ENCODE measurements around the gene CPLX3.
A peak's percentile ranks its signal among the peaks of the same experiment; 100 is the strongest.

CPLX3 gene

DNA sequence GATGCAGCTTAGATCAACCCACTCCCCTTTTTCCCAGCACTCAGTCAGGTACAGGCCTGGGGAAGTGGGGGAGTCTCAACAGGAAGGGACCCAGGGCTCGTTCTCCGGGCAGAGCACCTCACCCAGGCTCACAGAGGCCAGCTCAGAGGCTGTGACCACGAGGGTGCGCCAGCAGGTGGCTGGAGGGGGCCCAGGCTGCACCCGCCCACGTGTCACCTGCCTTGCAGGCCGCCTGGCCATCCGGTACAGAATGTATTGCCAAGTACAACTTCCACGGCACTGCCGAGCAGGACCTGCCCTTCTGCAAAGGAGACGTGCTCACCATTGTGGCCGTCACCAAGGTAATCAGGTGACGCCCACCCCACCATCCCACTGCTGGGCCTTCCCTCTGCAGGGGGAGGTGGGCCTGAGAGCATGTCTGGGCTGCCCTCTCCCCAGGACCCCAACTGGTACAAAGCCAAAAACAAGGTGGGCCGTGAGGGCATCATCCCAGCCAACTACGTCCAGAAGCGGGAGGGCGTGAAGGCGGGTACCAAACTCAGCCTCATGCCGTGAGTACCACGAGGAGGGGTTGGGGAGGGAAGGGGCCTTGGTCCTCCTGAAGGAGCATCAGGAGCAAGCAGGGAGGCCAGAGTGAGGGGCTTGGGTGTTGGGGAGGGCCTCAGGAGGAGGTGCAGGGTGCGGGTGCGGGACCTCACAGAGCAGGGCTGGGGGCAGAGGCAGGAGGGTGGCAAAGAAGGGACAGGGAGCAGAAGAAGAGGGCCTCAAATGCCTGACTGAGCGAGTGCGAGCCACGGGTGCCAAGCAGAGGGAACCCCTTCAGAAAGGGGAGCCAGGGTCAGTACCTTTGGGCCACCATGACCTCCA is 27.8 kb upstream of the CPLX3 start:
- TF ChIP-seq, protein P1, sequence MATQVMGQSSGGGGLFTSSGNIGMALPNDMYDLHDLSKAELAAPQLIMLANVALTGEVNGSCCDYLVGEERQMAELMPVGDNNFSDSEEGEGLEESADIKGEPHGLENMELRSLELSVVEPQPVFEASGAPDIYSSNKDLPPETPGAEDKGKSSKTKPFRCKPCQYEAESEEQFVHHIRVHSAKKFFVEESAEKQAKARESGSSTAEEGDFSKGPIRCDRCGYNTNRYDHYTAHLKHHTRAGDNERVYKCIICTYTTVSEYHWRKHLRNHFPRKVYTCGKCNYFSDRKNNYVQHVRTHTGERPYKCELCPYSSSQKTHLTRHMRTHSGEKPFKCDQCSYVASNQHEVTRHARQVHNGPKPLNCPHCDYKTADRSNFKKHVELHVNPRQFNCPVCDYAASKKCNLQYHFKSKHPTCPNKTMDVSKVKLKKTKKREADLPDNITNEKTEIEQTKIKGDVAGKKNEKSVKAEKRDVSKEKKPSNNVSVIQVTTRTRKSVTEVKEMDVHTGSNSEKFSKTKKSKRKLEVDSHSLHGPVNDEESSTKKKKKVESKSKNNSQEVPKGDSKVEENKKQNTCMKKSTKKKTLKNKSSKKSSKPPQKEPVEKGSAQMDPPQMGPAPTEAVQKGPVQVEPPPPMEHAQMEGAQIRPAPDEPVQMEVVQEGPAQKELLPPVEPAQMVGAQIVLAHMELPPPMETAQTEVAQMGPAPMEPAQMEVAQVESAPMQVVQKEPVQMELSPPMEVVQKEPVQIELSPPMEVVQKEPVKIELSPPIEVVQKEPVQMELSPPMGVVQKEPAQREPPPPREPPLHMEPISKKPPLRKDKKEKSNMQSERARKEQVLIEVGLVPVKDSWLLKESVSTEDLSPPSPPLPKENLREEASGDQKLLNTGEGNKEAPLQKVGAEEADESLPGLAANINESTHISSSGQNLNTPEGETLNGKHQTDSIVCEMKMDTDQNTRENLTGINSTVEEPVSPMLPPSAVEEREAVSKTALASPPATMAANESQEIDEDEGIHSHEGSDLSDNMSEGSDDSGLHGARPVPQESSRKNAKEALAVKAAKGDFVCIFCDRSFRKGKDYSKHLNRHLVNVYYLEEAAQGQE (IDR thresholded peaks at IDR 0.05; ENCODE audit: insufficient read depth in 1 of 2, low read depth in 2 of 2, low read length in 2 of 2), result no peak
- TF ChIP-seq SIN3A (IDR thresholded peaks at IDR 0.05; ENCODE audit: borderline replicate concordance, insufficient read depth, low read length) (no peak), FOXP2 (optimal IDR thresholded peaks at IDR 0.05; ENCODE audit: borderline replicate concordance, extremely low read depth, extremely low read length, insufficient read depth) (no peak), TAF1 (IDR thresholded peaks at IDR 0.05; ENCODE audit: borderline replicate concordance, insufficient read depth, low read length) (no peak), POLR2AphosphoS5 (IDR thresholded peaks at IDR 0.05; ENCODE audit: low read depth, low read length) (no peak)

DNA sequence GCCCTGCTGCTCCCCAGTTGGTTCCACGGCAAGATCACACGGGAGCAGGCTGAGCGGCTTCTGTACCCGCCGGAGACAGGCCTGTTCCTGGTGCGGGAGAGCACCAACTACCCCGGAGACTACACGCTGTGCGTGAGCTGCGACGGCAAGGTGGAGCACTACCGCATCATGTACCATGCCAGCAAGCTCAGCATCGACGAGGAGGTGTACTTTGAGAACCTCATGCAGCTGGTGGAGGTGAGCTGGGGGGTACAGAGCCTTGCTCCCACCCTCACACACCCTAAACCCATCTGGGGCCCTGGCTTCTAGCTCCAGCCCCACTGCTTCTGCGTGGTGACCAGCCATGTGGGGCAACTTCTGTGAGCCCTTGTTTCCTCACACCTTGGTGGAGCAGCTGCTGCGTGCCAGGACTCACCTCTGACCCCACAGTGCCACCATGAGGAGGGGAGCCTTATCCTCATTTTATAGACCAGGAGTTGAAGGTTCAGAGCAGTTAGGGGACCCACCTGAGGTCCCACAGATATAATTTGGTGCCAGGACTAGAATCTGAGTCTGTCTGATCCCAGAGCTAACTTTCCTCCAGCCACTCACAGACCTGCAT is 27.1 kb upstream of the CPLX3 start:
- TF ChIP-seq TAF1 (IDR thresholded peaks at IDR 0.05; ENCODE audit: borderline replicate concordance, insufficient read depth, low read length), result no peak
- TF ChIP-seq FOXP2 (optimal IDR thresholded peaks at IDR 0.05; ENCODE audit: borderline replicate concordance, extremely low read depth, extremely low read length, insufficient read depth), result no peak
- TF ChIP-seq, protein P1 (IDR thresholded peaks at IDR 0.05; ENCODE audit: insufficient read depth in 1 of 2, low read depth in 2 of 2, low read length in 2 of 2), result no peak
- no peak for TF ChIP-seq POLR2AphosphoS5 (IDR thresholded peaks at IDR 0.05; ENCODE audit: low read depth, low read length)
- TF ChIP-seq SIN3A (IDR thresholded peaks at IDR 0.05; ENCODE audit: borderline replicate concordance, insufficient read depth, low read length), result no peak

DNA sequence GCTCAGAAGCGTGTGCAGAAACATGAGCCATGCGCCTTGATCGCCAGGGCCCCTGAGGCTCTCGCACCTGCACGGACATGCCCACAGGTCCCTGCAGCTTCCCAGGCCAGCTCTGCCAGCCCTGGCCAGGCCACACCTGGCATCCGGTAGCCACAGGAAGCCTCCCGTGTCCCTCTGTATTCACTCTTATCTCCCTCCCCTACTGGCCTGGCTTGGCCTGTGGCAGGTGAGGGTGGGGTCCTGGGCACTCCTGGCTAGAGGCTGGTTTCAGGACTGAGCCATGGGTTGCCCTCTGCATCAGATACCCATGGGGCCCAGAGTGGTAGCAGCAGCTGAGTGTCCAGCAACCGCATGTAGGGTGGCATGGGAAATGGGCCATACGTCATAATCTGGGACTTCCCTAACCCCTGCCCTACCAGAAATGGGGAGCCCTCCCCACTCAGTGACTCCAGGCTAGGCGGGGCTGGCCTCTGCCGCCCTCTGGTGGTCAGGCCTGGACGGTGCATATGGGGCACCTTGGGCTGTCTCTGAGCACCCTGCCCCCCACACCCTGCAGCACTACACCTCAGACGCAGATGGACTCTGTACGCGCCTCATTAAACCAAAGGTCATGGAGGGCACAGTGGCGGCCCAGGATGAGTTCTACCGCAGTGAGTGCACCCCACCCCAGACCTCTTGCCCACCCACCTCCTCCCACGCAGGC is 26.4 kb upstream of the CPLX3 start:
- TF ChIP-seq FOXP2 (optimal IDR thresholded peaks at IDR 0.05; ENCODE audit: borderline replicate concordance, extremely low read depth, extremely low read length, insufficient read depth) (peak; percentile 78), POLR2AphosphoS5 (IDR thresholded peaks at IDR 0.05; ENCODE audit: low read depth, low read length) (no peak)

DNA sequence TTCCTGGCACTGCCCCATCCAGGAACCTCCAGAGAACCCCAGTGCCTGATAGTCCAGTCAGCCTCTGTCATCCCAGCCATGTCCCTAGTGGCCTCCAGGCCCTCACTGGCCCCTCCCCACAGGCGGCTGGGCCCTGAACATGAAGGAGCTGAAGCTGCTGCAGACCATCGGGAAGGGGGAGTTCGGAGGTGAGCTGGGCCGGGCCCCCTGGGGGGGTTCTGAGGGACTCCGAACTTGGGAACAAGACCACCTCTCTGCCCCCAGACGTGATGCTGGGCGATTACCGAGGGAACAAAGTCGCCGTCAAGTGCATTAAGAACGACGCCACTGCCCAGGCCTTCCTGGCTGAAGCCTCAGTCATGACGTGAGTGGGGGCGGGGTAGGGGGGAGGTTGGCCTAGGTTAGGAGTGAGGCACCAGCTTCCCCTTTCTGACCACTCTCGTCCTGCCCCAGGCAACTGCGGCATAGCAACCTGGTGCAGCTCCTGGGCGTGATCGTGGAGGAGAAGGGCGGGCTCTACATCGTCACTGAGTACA is 25.8 kb upstream of the CPLX3 start:
- TF ChIP-seq FOXP2 (optimal IDR thresholded peaks at IDR 0.05; ENCODE audit: borderline replicate concordance, extremely low read depth, extremely low read length, insufficient read depth), result no peak
- TF ChIP-seq SIN3A (IDR thresholded peaks at IDR 0.05; ENCODE audit: borderline replicate concordance, insufficient read depth, low read length), result no peak
- TF ChIP-seq, protein P1 (IDR thresholded peaks at IDR 0.05; ENCODE audit: insufficient read depth in 1 of 2, low read depth in 2 of 2, low read length in 2 of 2), result no peak
- TF ChIP-seq POLR2AphosphoS5 (IDR thresholded peaks at IDR 0.05; ENCODE audit: low read depth, low read length), result no peak
- TF ChIP-seq TAF1 (IDR thresholded peaks at IDR 0.05; ENCODE audit: borderline replicate concordance, insufficient read depth, low read length), result no peak

DNA sequence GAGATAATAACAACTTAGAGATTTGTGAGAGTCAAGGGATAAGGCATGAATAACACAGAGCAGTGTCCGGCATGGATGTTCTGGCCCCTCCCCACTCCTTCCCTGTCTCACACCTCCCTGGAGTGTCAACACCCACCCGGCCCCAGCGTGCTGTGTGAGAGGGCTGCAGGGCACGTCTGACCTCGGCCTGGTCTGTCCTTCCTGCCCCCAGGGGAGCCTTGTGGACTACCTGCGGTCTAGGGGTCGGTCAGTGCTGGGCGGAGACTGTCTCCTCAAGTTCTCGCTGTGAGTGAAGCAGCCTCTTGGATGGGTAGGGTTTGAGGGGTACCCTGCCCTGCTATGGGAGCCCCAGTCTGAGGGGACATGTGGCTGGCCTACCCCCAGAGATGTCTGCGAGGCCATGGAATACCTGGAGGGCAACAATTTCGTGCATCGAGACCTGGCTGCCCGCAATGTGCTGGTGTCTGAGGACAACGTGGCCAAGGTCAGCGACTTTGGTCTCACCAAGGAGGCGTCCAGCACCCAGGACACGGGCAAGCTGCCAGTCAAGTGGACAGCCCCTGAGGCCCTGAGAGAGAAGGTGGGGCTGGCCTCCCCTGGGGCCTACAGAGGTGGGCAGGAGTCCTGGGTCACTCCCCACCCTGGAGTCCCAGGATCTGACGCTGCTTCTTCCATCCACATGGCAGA is 25.0 kb upstream of the CPLX3 start:
- no peak for TF ChIP-seq TAF1 (IDR thresholded peaks at IDR 0.05; ENCODE audit: borderline replicate concordance, insufficient read depth, low read length)
- no peak for TF ChIP-seq FOXP2 (optimal IDR thresholded peaks at IDR 0.05; ENCODE audit: borderline replicate concordance, extremely low read depth, extremely low read length, insufficient read depth)
- TF ChIP-seq, protein P1 (IDR thresholded peaks at IDR 0.05; ENCODE audit: insufficient read depth in 1 of 2, low read depth in 2 of 2, low read length in 2 of 2), result no peak
- TF ChIP-seq SIN3A (IDR thresholded peaks at IDR 0.05; ENCODE audit: borderline replicate concordance, insufficient read depth, low read length), result no peak
- no peak for TF ChIP-seq POLR2AphosphoS5 (IDR thresholded peaks at IDR 0.05; ENCODE audit: low read depth, low read length)
